Liver (tissue), 9 donors: ENCODE data around the gene FAM43B. TPM values are rescaled to one million over a fixed set of nuclear protein-coding genes. Genes with fewer than 3 reads are reported as not detected.

Source experiments
- DNase-seq: peaks from one replicate; pipeline ENCODE4 v3.0.0-alpha.2; 2017; ENCODE audit warnings: low spot score
- H3K27ac ChIP-seq, 2 donors: one replicate each; pipeline ENCODE4 v1.7.0; 2013; ENCODE audit warnings: inconsistent platforms in 2 of 2, low read length in 2 of 2, control low read depth in 1 of 2, low read depth in 1 of 2, mild to moderate bottlenecking in 1 of 2
- H3K27me3 ChIP-seq, 4 donors: one replicate each; pipeline versions ENCODE4 v1.6.1 to v1.7.0; 2013; ENCODE audit warnings: low read length in 3 of 4, inconsistent platforms in 1 of 4, mild to moderate bottlenecking in 1 of 4, moderate library complexity in 1 of 4; ENCODE audit not compliant: control insufficient read depth in 4 of 4, insufficient read depth in 4 of 4
- H3K36me3 ChIP-seq, 4 donors: one replicate each; pipeline versions ENCODE4 v1.6.1 to v1.7.0; 2013; ENCODE audit warnings: low read length in 3 of 4, mild to moderate bottlenecking in 3 of 4, low read depth in 1 of 4, moderate library complexity in 1 of 4; ENCODE audit not compliant: control insufficient read depth in 4 of 4, insufficient read depth in 3 of 4
- H3K4me1 ChIP-seq, 4 donors: one replicate each; pipeline versions ENCODE4 v1.6.1 to v1.7.0; 2013; ENCODE audit warnings: low read length in 3 of 4, mild to moderate bottlenecking in 3 of 4, moderate library complexity in 1 of 4; ENCODE audit not compliant: control insufficient read depth in 4 of 4, insufficient read depth in 4 of 4
- H3K4me3 ChIP-seq, 3 donors: one replicate each; pipeline versions ENCODE4 v1.6.1 to v1.7.0; 2013; ENCODE audit warnings: low read length in 3 of 3, control low read depth in 1 of 3, low read depth in 1 of 3, mild to moderate bottlenecking in 1 of 3
- H3K9ac ChIP-seq, 2 donors: one replicate each; pipeline ENCODE4 v1.7.0; 2013; ENCODE audit warnings: low read length in 2 of 2, mild to moderate bottlenecking in 2 of 2, moderate library complexity in 2 of 2, control low read depth in 1 of 2, low read depth in 1 of 2
- H3K9me3 ChIP-seq, 4 donors: one replicate each; pipeline versions ENCODE4 v1.6.1 to v1.7.0; 2013; ENCODE audit warnings: low read length in 3 of 4; ENCODE audit not compliant: control insufficient read depth in 4 of 4
- ATF3 ChIP-seq: IDR thresholded peaks from 2 replicates; pipeline ENCODE4 v1.6.1; 2016; ENCODE audit warnings: antibody characterized with exemption
- EGR1 ChIP-seq, 2 donors: IDR thresholded peaks; 2 replicates each; pipeline ENCODE4 v1.6.1; 2016 to 2018; ENCODE audit warnings: antibody characterized with exemption in 2 of 2, low read depth in 2 of 2
- FOXA1 ChIP-seq: IDR thresholded peaks from 2 replicates; pipeline ENCODE4 v1.6.1; 2016; ENCODE audit warnings: antibody characterized with exemption
- FOXA2 ChIP-seq: IDR thresholded peaks from 2 replicates; pipeline ENCODE4 v1.6.1; 2016; ENCODE audit warnings: antibody characterized with exemption
- GABPA ChIP-seq, 2 donors: IDR thresholded peaks in 1 of 2; conservative IDR thresholded peaks in 1 of 2; 2 replicates each; pipeline ENCODE4 v1.6.1; 2016; ENCODE audit warnings: antibody characterized with exemption in 2 of 2, mild to moderate bottlenecking in 1 of 2, moderate library complexity in 1 of 2
- HNF4A ChIP-seq, 2 donors: conservative IDR thresholded peaks; 2 replicates each; pipeline ENCODE4 v1.6.1; 2016; ENCODE audit warnings: antibody characterized with exemption in 2 of 2, mild to moderate bottlenecking in 2 of 2
- HNF4G ChIP-seq: IDR thresholded peaks from 2 replicates; pipeline ENCODE4 v1.6.1; 2016; ENCODE audit warnings: antibody characterized with exemption
- JUND ChIP-seq, 2 donors: IDR thresholded peaks; 2 replicates each; pipeline ENCODE4 v1.6.1; 2016; ENCODE audit warnings: antibody characterized with exemption in 2 of 2
- MAX ChIP-seq: IDR thresholded peaks from 2 replicates; pipeline ENCODE4 v1.6.1; 2016; ENCODE audit warnings: antibody characterized with exemption
- NR2F2 ChIP-seq: IDR thresholded peaks from 2 replicates; pipeline ENCODE4 v1.6.1; 2016; ENCODE audit warnings: antibody characterized with exemption
- RAD21 ChIP-seq, 2 donors: IDR thresholded peaks; 2 replicates each; pipeline ENCODE4 v1.6.1; 2016; ENCODE audit warnings: antibody characterized with exemption in 2 of 2, mild to moderate bottlenecking in 2 of 2
- REST ChIP-seq: IDR thresholded peaks from 2 replicates; pipeline ENCODE4 v1.6.1; 2016; ENCODE audit warnings: antibody characterized with exemption, mild to moderate bottlenecking
- RXRA ChIP-seq, 2 donors: IDR thresholded peaks; 2 replicates each; pipeline ENCODE4 v1.6.1; 2017 to 2018; ENCODE audit warnings: antibody characterized with exemption in 2 of 2, mild to moderate bottlenecking in 1 of 2
- SP1 ChIP-seq: IDR thresholded peaks from 2 replicates; pipeline ENCODE4 v1.6.1; 2018; ENCODE audit warnings: antibody characterized with exemption, mild to moderate bottlenecking
- TAF1 ChIP-seq: conservative IDR thresholded peaks from 2 replicates; pipeline ENCODE4 v1.6.1; 2016; ENCODE audit warnings: antibody characterized with exemption, mild to moderate bottlenecking
- YY1 ChIP-seq: IDR thresholded peaks from 2 replicates; pipeline ENCODE4 v1.6.1; 2016; ENCODE audit warnings: antibody characterized with exemption, mild to moderate bottlenecking
- WGBS: extraction: QIAGEN DNeasy Blood & Tissue Kit; methylation state at CpG from one replicate; pipeline ENCODE4 v1.1.7; 2013; 5-methylcytosine and 5-hydroxymethylcytosine counted together
- polyA plus RNA-seq, 2 donors: library from polyadenylated mRNA; stranded (reverse) in 1 of 2; unstranded in 1 of 2; fragments of 200-250 nt in 1 of 2; fragments of >200 nt in 1 of 2; fragmentation: Nextera tagmentation in 1 of 2; extraction: Ambion mirVana in 1 of 2; gene quantifications; one replicate each; pipeline versions ENCODE4 v1.2.1 to v1.2.3, GENCODE V29; 2013 to 2015
- total RNA-seq, 2 donors: library from RNA; depleted of rRNA; stranded (reverse); fragments of >200 nt; gene quantifications; one replicate each; pipeline ENCODE4 v1.2.3, GENCODE V29; 2014
- TF ChIP-seq, protein P1 (sequence below): fragments of 150-350 bp; IDR thresholded peaks from 2 replicates; pipeline ENCODE4 v1.5.1; 2017; ENCODE audit warnings: improper control_type of control experiment, low read depth, low read length; ENCODE audit not compliant: missing input control
- TF ChIP-seq, protein P2 (sequence below): IDR thresholded peaks from 2 replicates; pipeline ENCODE4 v1.6.1; 2016; ENCODE audit warnings: antibody characterized with exemption
- donor health status: healthy.
- donor health status: healthy.
- donor health status: healthy.
- donor health status: healthy.
- donor health status: healthy.

The FAM43B gene
- total and polyA plus RNA-seq, 4 donors: 0.06 to 0.09 (median 0.07) TPM

DNA sequence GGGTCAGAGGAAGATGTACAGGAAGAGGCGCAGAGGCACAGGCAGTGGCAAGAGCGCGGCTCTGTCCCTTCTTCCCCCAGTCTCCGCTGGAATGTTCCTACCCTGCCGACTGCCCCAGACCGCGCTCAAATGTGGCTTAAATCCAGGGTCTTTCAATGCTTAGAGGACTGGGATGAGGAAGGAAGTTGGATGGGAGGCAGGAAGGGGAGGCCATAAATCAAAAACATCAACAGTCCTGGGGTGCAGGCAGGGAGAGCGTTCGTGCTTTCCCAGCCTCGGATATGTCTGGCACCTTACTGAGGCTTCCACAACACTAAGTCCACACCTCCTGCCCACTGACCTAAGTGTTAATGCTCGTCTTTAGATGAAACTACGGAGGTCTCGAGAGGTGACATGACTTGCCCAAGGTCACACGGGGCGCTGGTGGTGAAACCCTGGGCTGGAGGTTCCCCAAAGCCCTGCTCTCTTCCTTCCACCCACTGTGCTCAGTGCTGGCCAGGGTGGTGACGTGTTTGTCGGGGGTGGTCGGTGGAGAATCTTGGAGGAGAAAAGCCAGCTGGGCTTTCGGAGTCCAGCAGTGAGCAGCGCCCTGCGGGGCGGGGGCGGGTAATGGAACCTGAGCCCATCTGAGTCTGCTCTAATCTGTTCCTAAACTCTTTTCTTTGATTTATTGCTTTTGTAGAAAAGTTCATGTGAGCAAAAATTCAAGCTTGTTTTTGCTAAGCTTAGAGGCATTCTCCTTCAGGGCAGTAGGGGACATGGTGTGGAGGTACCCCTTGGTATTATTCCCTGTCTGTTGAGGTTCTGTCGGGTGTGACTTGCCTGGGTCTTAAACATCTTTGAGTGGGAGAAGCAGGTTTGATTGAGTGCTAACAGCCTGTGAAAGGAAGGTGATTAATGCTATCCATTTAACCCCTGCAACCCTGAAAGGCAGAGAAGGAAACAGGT is 37.2 kb downstream of the FAM43B start:
- H3K9me3 ChIP-seq: no peaks in the 10 kb centered on the region
- 5% methylated on average over 24 of the region's 24 CpGs for WGBS
- peak overlapping the region; percentile 70 to 92 (median 73) for H3K4me3 ChIP-seq
- no peaks in the 10 kb centered on the region for H3K27me3 ChIP-seq
- DNase-seq: no peak
- TF ChIP-seq NR2F2 (peak; percentile 68), TAF1 (no peak), EGR1 (IDR thresholded peaks at IDR 0.05; ENCODE audit: low read depth in 2 of 2) (no peak), FOXA1 (no peak)
- peaks cover 0 to 8% (median 2%) of the 10 kb centered on the region in 4 donors for H3K36me3 ChIP-seq
- peak overlapping the region; percentile 89 to 94 for H3K27ac ChIP-seq
- H3K9ac ChIP-seq: peak overlapping the region; percentile 82 to 87
- peaks cover 0 to 35% (median 15%) of the 10 kb centered on the region in 4 donors for H3K4me1 ChIP-seq

- H3K4me1 ChIP-seq: peaks cover 0 to 35% (median 15%) of the 10 kb centered on the region in 4 donors
- H3K36me3 ChIP-seq: peaks cover 0 to 14% (median 4%) of the 10 kb centered on the region in 4 donors
- TF ChIP-seq FOXA2: peak; percentile 73
- TF ChIP-seq SP1: peak; percentile 94
- TF ChIP-seq RXRA (IDR thresholded peaks at IDR 0.05): peak; percentile 93 to 98
- TF ChIP-seq, protein P1, sequence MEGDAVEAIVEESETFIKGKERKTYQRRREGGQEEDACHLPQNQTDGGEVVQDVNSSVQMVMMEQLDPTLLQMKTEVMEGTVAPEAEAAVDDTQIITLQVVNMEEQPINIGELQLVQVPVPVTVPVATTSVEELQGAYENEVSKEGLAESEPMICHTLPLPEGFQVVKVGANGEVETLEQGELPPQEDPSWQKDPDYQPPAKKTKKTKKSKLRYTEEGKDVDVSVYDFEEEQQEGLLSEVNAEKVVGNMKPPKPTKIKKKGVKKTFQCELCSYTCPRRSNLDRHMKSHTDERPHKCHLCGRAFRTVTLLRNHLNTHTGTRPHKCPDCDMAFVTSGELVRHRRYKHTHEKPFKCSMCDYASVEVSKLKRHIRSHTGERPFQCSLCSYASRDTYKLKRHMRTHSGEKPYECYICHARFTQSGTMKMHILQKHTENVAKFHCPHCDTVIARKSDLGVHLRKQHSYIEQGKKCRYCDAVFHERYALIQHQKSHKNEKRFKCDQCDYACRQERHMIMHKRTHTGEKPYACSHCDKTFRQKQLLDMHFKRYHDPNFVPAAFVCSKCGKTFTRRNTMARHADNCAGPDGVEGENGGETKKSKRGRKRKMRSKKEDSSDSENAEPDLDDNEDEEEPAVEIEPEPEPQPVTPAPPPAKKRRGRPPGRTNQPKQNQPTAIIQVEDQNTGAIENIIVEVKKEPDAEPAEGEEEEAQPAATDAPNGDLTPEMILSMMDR: no peak
- TF ChIP-seq HNF4A (conservative IDR thresholded peaks at IDR 0.05): peak; percentile 96 to 99
- TF ChIP-seq GABPA (IDR thresholded peaks at IDR 0.05 in 1 of 2, conservative IDR thresholded peaks at IDR 0.05 in 1 of 2): peak in 1 of 2 donors; percentile 77
- TF ChIP-seq RAD21 (IDR thresholded peaks at IDR 0.05): peak; percentile 38 to 52
- TF ChIP-seq, protein P2, sequence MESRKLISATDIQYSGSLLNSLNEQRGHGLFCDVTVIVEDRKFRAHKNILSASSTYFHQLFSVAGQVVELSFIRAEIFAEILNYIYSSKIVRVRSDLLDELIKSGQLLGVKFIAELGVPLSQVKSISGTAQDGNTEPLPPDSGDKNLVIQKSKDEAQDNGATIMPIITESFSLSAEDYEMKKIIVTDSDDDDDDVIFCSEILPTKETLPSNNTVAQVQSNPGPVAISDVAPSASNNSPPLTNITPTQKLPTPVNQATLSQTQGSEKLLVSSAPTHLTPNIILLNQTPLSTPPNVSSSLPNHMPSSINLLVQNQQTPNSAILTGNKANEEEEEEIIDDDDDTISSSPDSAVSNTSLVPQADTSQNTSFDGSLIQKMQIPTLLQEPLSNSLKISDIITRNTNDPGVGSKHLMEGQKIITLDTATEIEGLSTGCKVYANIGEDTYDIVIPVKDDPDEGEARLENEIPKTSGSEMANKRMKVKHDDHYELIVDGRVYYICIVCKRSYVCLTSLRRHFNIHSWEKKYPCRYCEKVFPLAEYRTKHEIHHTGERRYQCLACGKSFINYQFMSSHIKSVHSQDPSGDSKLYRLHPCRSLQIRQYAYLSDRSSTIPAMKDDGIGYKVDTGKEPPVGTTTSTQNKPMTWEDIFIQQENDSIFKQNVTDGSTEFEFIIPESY: peak; percentile 90
- TF ChIP-seq TAF1: peak; percentile 99
- peak; percentile 74 for TF ChIP-seq FOXA1
- TF ChIP-seq ATF3: peak; percentile 95
- TF ChIP-seq NR2F2: peak; percentile 60
- TF ChIP-seq MAX: peak; percentile 95
- TF ChIP-seq JUND (IDR thresholded peaks at IDR 0.05): peak; percentile 92 to 96
- TF ChIP-seq HNF4G: peak; percentile 74
- TF ChIP-seq EGR1 (IDR thresholded peaks at IDR 0.05; ENCODE audit: low read depth in 2 of 2): peak; percentile 40 to 74
- TF ChIP-seq YY1: peak; percentile 95
- TF ChIP-seq REST: peak; percentile 91
- whole genome bisulfite sequencing: 22% methylated on average over 7 of the region's 7 CpGs
- H3K27me3 ChIP-seq: no peaks in the 10 kb centered on the region
- H3K4me3 ChIP-seq: peak overlapping the region; percentile 70 to 92 (median 73)
- DNase-seq: no peak
- peak overlapping the region; percentile 82 to 87 for H3K9ac ChIP-seq
- H3K9me3 ChIP-seq: no peaks in the 10 kb centered on the region
- H3K27ac ChIP-seq: peak overlapping the region; percentile 93 to 94
Measured at GRCh38 chr1:20590306-20590777, 38.0 kb downstream of the FAM43B start.
